PC-3 (cell line): ENCODE results near the gene MRPL57.

ENCODE experiments used
- EZH2 ChIP-seq: fragments of 300-600 bp; sonication (generic); IDR thresholded peaks from one replicate; pipeline ENCODE4 v1.6.1; 2017; ENCODE audit warnings: antibody characterized with exemption, mild to moderate bottlenecking, low read length; ENCODE audit not compliant: unreplicated experiment
- EZH2phosphoT487 ChIP-seq: fragments of 300-600 bp; sonication (generic); IDR thresholded peaks from 2 replicates; pipeline ENCODE4 v1.6.1; 2018; ENCODE audit warnings: mild to moderate bottlenecking, antibody characterized with exemption, low read length, borderline replicate concordance
- TF ChIP-seq, protein P1 (sequence below): fragments of 300-600 bp; sonication (generic); conservative IDR thresholded peaks from 2 replicates; pipeline ENCODE4 v1.5.1; 2017; ENCODE audit warnings: antibody characterized with exemption, low read depth, mild to moderate bottlenecking, low read length

DNA sequence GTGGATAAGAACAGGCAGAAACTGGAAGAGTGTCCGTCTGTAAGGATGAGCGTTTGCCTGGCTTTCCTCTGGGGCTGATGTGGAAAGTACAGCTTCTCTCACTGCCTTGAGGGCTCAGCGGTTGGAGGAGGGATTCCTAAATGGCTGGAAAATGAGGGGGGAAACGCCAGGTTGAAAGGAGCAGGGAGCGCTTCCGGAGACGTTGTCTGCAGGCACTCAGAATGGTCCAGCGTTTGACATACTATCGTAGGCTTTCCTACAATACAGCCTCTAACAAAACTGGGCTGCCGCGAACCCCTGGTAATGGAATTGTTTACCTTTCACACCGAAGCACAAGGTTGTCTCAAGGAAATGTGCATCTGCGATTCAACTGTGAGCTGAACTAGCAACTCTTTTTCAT lies 39.9 kb downstream of the MRPL57 start:
- TF ChIP-seq, protein P1, sequence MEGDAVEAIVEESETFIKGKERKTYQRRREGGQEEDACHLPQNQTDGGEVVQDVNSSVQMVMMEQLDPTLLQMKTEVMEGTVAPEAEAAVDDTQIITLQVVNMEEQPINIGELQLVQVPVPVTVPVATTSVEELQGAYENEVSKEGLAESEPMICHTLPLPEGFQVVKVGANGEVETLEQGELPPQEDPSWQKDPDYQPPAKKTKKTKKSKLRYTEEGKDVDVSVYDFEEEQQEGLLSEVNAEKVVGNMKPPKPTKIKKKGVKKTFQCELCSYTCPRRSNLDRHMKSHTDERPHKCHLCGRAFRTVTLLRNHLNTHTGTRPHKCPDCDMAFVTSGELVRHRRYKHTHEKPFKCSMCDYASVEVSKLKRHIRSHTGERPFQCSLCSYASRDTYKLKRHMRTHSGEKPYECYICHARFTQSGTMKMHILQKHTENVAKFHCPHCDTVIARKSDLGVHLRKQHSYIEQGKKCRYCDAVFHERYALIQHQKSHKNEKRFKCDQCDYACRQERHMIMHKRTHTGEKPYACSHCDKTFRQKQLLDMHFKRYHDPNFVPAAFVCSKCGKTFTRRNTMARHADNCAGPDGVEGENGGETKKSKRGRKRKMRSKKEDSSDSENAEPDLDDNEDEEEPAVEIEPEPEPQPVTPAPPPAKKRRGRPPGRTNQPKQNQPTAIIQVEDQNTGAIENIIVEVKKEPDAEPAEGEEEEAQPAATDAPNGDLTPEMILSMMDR: no peak
- TF ChIP-seq EZH2 (no peak), EZH2phosphoT487 (no peak)
